ENCODE results near the gene TBC1D10A. TPM values are rescaled to one million over a fixed set of nuclear protein-coding genes. Genes with fewer than 3 reads are reported as not detected.

Gene TBC1D10A
- total RNA-seq, 1 experiment from 2014 or later = 12.6 TPM

DNA sequence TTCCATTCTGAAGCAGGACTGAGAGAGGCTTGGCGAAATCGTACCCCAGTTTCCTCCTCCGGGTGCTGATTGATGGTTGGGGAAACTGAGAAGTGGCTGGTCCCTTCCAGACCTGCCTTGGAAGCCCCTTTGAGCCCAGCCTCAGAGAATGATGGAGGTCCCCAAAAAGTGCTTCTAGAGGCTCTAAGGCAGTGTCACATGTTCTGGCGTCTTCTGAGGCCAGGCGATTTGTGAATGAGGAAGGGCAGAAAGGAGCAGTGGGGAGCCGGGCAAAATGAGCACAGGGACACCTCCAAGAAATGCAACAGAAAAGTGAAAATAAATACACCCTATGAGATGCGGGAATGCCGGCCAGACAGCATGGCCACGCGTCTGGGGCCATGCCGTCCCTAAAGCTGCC lies 79.2 kb downstream of the TBC1D10A start:
- intact Hi-C loops (cut with micrococcal nuclease) = no loop called here
- H3K36me3 ChIP-seq (ENCODE audit: low read depth, low read length) = peaks cover 48% of the 10 kb centered on the region
- POLR2A ChIA-PET (ENCODE audit: unreplicated experiment) = no interaction called here

DNA sequence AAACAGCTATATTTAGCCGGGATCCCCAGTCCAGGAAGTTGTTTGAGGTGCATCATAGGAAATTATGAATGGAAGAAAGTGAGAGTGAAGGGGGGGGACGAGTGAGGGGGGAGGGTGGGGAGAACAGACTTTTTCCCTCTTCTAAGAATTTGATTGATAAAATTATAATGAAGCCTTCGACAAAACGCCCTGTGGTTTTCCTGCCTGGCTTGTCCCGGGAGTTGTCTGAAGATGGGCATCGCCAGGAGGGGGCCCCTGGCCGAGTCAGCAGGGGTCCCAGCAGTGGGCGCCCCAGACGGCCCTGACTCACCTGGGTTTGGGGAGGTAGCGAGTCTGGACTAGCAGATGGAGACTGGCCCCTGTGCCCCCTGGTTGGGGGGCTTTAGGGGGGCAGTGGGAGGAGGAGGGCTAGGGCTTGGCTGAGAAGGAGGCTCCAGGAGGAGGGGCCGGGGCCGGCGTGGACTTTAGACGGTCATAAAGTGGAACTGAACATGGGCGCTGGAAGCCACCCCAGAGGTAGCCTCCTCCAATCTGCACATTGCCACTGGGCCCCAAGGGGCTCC lies 79.8 kb downstream of the TBC1D10A start:
- Histone ChIP-seq H3K9me3 (ENCODE audit: low read length) (no peaks in the 10 kb centered on the region), H3K9me2 (replicated peaks; ENCODE audit: low read length) (no peaks in the 10 kb centered on the region), H3K4me1 (ENCODE audit: insufficient read depth, low read length) (peaks cover 57% of the 10 kb centered on the region), H3K4me3 (ENCODE audit: low read length) (no peak overlapping the region), H3K79me2 (ENCODE audit: low read length) (peaks cover 88% of the 10 kb centered on the region), H2AFZ (ENCODE audit: low read length) (no peak overlapping the region), H3K9ac (ENCODE audit: low read length) (peak overlapping the region; percentile 78), H3F3A (ENCODE audit: low read length, unreplicated experiment) (peaks cover 5% of the 10 kb centered on the region), H3K36me3 (ENCODE audit: low read depth, low read length) (peaks cover 46% of the 10 kb centered on the region), H3K4me2 (ENCODE audit: low read length) (peak overlapping the region; percentile 46; the same call in 1 of the 2 replicates), H3K27ac (ENCODE audit: low read length) (peak overlapping the region; percentile 99), H3K27me3 (ENCODE audit: low read length) (no peaks in the 10 kb centered on the region), H4K20me1 (ENCODE audit: low read length) (no peaks in the 10 kb centered on the region)
- TSS peak; percentile 55 for BruUV-seq (replicated peaks)
- TF ChIP-seq EZH2phosphoT487 (IDR thresholded peaks at IDR 0.05; ENCODE audit: borderline replicate concordance, low read length) (no peak), EZH2 (IDR thresholded peaks at IDR 0.05; ENCODE audit: low read length, unreplicated experiment) (no peak)
- TF ChIP-seq, protein P1, sequence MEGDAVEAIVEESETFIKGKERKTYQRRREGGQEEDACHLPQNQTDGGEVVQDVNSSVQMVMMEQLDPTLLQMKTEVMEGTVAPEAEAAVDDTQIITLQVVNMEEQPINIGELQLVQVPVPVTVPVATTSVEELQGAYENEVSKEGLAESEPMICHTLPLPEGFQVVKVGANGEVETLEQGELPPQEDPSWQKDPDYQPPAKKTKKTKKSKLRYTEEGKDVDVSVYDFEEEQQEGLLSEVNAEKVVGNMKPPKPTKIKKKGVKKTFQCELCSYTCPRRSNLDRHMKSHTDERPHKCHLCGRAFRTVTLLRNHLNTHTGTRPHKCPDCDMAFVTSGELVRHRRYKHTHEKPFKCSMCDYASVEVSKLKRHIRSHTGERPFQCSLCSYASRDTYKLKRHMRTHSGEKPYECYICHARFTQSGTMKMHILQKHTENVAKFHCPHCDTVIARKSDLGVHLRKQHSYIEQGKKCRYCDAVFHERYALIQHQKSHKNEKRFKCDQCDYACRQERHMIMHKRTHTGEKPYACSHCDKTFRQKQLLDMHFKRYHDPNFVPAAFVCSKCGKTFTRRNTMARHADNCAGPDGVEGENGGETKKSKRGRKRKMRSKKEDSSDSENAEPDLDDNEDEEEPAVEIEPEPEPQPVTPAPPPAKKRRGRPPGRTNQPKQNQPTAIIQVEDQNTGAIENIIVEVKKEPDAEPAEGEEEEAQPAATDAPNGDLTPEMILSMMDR (conservative IDR thresholded peaks at IDR 0.05; ENCODE audit: low read depth, low read length) = no peak
- intact Hi-C loops (cut with micrococcal nuclease) = no loop called here
- no peak for DNase-seq
- ATAC-seq = 0 out of 2 replicates have a peak, but pooled peaks have one; percentile 1
- CTCF ChIA-PET = no interaction called here
- POLR2A ChIA-PET (ENCODE audit: unreplicated experiment) = interaction anchor here (0.7 kb wide), 1 partner anchor 37 kb away, joined by 8 read pairs; no protein-coding TSS in a partner anchor

More for the DNA sequence above, 79.2 kb downstream of the TBC1D10A start:
- no peak overlapping the region for H3K4me3 ChIP-seq (ENCODE audit: low read length)
- DNase-seq (no peak), ATAC-seq (no peak)
- no peaks in the 10 kb centered on the region for H3K27me3 ChIP-seq (ENCODE audit: low read length)
- CTCF ChIA-PET = no interaction called here
- H3K9me2 ChIP-seq (replicated peaks; ENCODE audit: low read length) = no peaks in the 10 kb centered on the region
- peaks cover 93% of the 10 kb centered on the region for H3K79me2 ChIP-seq (ENCODE audit: low read length)
- TF ChIP-seq EZH2 (IDR thresholded peaks at IDR 0.05; ENCODE audit: low read length, unreplicated experiment) (no peak), EZH2phosphoT487 (IDR thresholded peaks at IDR 0.05; ENCODE audit: borderline replicate concordance, low read length) (no peak)
- TF ChIP-seq, protein P1 (conservative IDR thresholded peaks at IDR 0.05; ENCODE audit: low read depth, low read length) = no peak
- no TSS peak for BruUV-seq (replicated peaks)
- H3K4me2 ChIP-seq (ENCODE audit: low read length) = no peak overlapping the region
- H3K9me3 ChIP-seq (ENCODE audit: low read length) = no peaks in the 10 kb centered on the region
- H3K9ac ChIP-seq (ENCODE audit: low read length) = peak overlapping the region; percentile 78
- H3F3A ChIP-seq (ENCODE audit: low read length, unreplicated experiment) = peaks cover 5% of the 10 kb centered on the region
- peak overlapping the region; percentile 99 for H3K27ac ChIP-seq (ENCODE audit: low read length)
- H4K20me1 ChIP-seq (ENCODE audit: low read length) = no peaks in the 10 kb centered on the region
- H2AFZ ChIP-seq (ENCODE audit: low read length) = no peak overlapping the region
- peaks cover 63% of the 10 kb centered on the region for H3K4me1 ChIP-seq (ENCODE audit: insufficient read depth, low read length)

Measured in PC-3 (cell line).